Endodermal cell (in vitro differentiated cells): ENCODE data around the gene PARP14. TPM values are rescaled to one million over a fixed set of nuclear protein-coding genes. Genes with fewer than 3 reads are reported as not detected.

Experiments
- DNase-seq: peaks from one replicate; pipeline ENCODE4 v3.0.0-alpha.2; 2017
- H3K27ac ChIP-seq: 2 replicates; pipeline ENCODE4 v1.5.1; 2013; ENCODE audit warnings: mild to moderate bottlenecking, low read depth, low read length, moderate library complexity
- H3K27me3 ChIP-seq: 2 replicates; pipeline ENCODE4 v1.6.1; 2013; ENCODE audit warnings: mild to moderate bottlenecking, low read length, moderate library complexity; ENCODE audit not compliant: insufficient read depth, control insufficient read depth, poor library complexity, severe bottlenecking
- H3K36me3 ChIP-seq: 2 replicates; pipeline ENCODE4 v1.7.0; 2013; ENCODE audit warnings: mild to moderate bottlenecking, low read length, moderate library complexity; ENCODE audit not compliant: control insufficient read depth, insufficient read depth
- H3K4me1 ChIP-seq: one replicate; pipeline ENCODE4 v1.7.0; 2013; ENCODE audit warnings: low read length; ENCODE audit not compliant: control insufficient read depth, insufficient read depth
- H3K4me3 ChIP-seq: 2 replicates; pipeline ENCODE4 v1.5.1; 2013; ENCODE audit warnings: mild to moderate bottlenecking, low read length, moderate library complexity
- H3K9ac ChIP-seq: 2 replicates; pipeline ENCODE4 v1.6.1; 2013; ENCODE audit warnings: mild to moderate bottlenecking, low read length, moderate library complexity; ENCODE audit not compliant: poor library complexity, severe bottlenecking; ENCODE audit errors: extremely low read depth
- H3K9me3 ChIP-seq: 2 replicates; pipeline ENCODE4 v1.6.1; 2013; ENCODE audit warnings: mild to moderate bottlenecking, low read length, moderate library complexity; ENCODE audit not compliant: control insufficient read depth
- H3K27ac Mint-ChIP-seq: 2 replicates; pipeline ENCODE4 v1.8.0; 2020; ENCODE audit warnings: mixed read lengths
- H3K27me3 Mint-ChIP-seq: 2 replicates; pipeline ENCODE4 v1.8.0; 2021; ENCODE audit warnings: mild to moderate bottlenecking, mixed read lengths; ENCODE audit not compliant: insufficient read depth
- H3K36me3 Mint-ChIP-seq: 2 replicates; pipeline ENCODE4 v1.8.0; 2020; ENCODE audit warnings: low read depth, mixed read lengths
- H3K4me1 Mint-ChIP-seq: 2 replicates; pipeline ENCODE4 v1.8.0; 2020; ENCODE audit warnings: mixed read lengths
- H3K4me3 Mint-ChIP-seq: 2 replicates; pipeline ENCODE4 v1.8.0; 2020; ENCODE audit warnings: mild to moderate bottlenecking, moderate library complexity, mixed read lengths
- H3K9me3 Mint-ChIP-seq: 2 replicates; pipeline ENCODE4 v1.8.0; 2020; ENCODE audit warnings: mild to moderate bottlenecking, mixed read lengths
- CTCF ChIP-seq: fragments of 200-600 bp; sonication (generic); conservative IDR thresholded peaks from 2 replicates; pipeline ENCODE4 v1.5.0; 2021; ENCODE audit warnings: antibody characterized with exemption, mild to moderate bottlenecking
- WGBS, 2 experiments: methylation state at CpG; one replicate each; pipeline versions ENCODE4 v1.1.5 to v1.1.7; 2013; ENCODE audit warnings: missing lambda C conversion rate in 2 of 2, mixed read lengths in 1 of 2; ENCODE audit not compliant: insufficient coverage in 1 of 2, insufficient read length in 1 of 2; 5-methylcytosine and 5-hydroxymethylcytosine counted together
- total RNA-seq, 2 donors: library from RNA; stranded (reverse); fragmentation: NEBNext Ultra II Directional in 1 of 2; extraction: Animal tissue kit (Norgen Biotek cat#: 25700) in 1 of 2; gene quantifications; 2 replicates in 1 of 2; 3 replicates in 1 of 2; pipeline ENCODE4 v1.2.1, GENCODE V29; 2021

PARP14 gene
- total RNA-seq, 2 donors from 2014 or later = 16.4 to 19.1 TPM

GRCh38 chr3:122716667-122717066 lies 36.0 kb downstream of the PARP14 start:
- 81 to 96% methylated on average over 3 to 4 of the region's 4 CpGs for WGBS, 2 experiments
- H3K4me3 ChIP-seq = no peak overlapping the region
- H3K9ac ChIP-seq = no peak overlapping the region
- H3K4me1 ChIP-seq = no peaks in the 10 kb centered on the region
- Mint-ChIP-seq H3K9me3 (no peaks in the 10 kb centered on the region), H3K4me1 (no peaks in the 10 kb centered on the region), H3K27ac (no peak overlapping the region), H3K4me3 (no peak overlapping the region), H3K27me3 (no peaks in the 10 kb centered on the region), H3K36me3 (peaks cover 21% of the 10 kb centered on the region)
- H3K27ac ChIP-seq = no peak overlapping the region
- no peak for DNase-seq
- H3K9me3 ChIP-seq = no peaks in the 10 kb centered on the region
- TF ChIP-seq CTCF = no peak
- no peaks in the 10 kb centered on the region for H3K27me3 ChIP-seq
- no peaks in the 10 kb centered on the region for H3K36me3 ChIP-seq

GRCh38 chr3:122719273-122719921 lies 38.8 kb downstream of the PARP14 start:
- no peaks in the 10 kb centered on the region for H3K4me1 Mint-ChIP-seq
- no peaks in the 10 kb centered on the region for H3K27me3 Mint-ChIP-seq
- H3K9me3 ChIP-seq = peaks cover 11% of the 10 kb centered on the region
- H3K27ac Mint-ChIP-seq = no peak overlapping the region
- no peaks in the 10 kb centered on the region for H3K27me3 ChIP-seq
- H3K9me3 Mint-ChIP-seq = peaks cover 11% of the 10 kb centered on the region
- H3K27ac ChIP-seq = no peak overlapping the region
- no peak overlapping the region for H3K4me3 Mint-ChIP-seq
- TF ChIP-seq CTCF = no peak
- H3K36me3 Mint-ChIP-seq = peaks cover 30% of the 10 kb centered on the region
- no peak overlapping the region for H3K4me3 ChIP-seq
- no peaks in the 10 kb centered on the region for H3K4me1 ChIP-seq
- 87 to 100% methylated on average over 1 to 3 of the region's 3 CpGs for WGBS, 2 experiments
- H3K36me3 ChIP-seq = no peaks in the 10 kb centered on the region
- no peak overlapping the region for H3K9ac ChIP-seq
- DNase-seq = no peak

- Histone ChIP-seq H3K9ac (no peak overlapping the region), H3K9me3 (peaks cover 17% of the 10 kb centered on the region), H3K4me3 (no peak overlapping the region), H3K4me1 (no peaks in the 10 kb centered on the region), H3K27me3 (no peaks in the 10 kb centered on the region), H3K27ac (no peak overlapping the region), H3K36me3 (no peaks in the 10 kb centered on the region)
- Mint-ChIP-seq H3K9me3 (peaks cover 19% of the 10 kb centered on the region), H3K27ac (no peak overlapping the region), H3K4me3 (no peak overlapping the region), H3K4me1 (peaks cover 1% of the 10 kb centered on the region), H3K27me3 (no peaks in the 10 kb centered on the region), H3K36me3 (peaks cover 34% of the 10 kb centered on the region)
- DNase-seq = no peak
- TF ChIP-seq CTCF = no peak
- 95 to 100% methylated on average over 1 to 17 of the region's 20 CpGs for WGBS, 2 experiments
Observed at GRCh38 chr3:122725106-122725505, 44.5 kb downstream of the PARP14 start.
